A549 treated with Hydrocortisone at 1 μM for 4 hours (cell line): Measurements from ENCODE around the gene KBTBD4. TPM values are rescaled to one million over a fixed set of nuclear protein-coding genes. Genes with fewer than 3 reads are reported as not detected.

Experiments
- total RNA-seq: library from RNA; stranded (reverse); fragments of 200-300 nt; extraction: Qiagen RNA extraction; gene quantifications from 5 replicates; pipeline ENCODE4 v1.2.3, GENCODE V29; 2022

KBTBD4 gene
- total RNA-seq = 17.8 to 23.1 TPM (median 18.3 TPM) in 5 replicates

GRCh38 chr11:47578524-47579494 lies at the start of gene KBTBD4, which contains the start of gene NDUFS3:
Gene KBTBD4, minus strand, starts transcription at chr11:47578970. Its CDS starts 19 bp downstream, at chr11:47578951.
Gene NDUFS3, plus strand, starts transcription at chr11:47579074. Its CDS starts 18 bp downstream, at chr11:47579092.

GRCh38 chr11:47593934-47594855 lies 15.4 kb upstream of the KBTBD4 start, which contains the start of gene C1QTNF4:
Gene C1QTNF4, minus strand, starts transcription at chr11:47594411. Its CDS starts 3,601 bp downstream, at chr11:47590810.

GRCh38 chr11:47586098-47586855 lies 7.5 kb upstream of the KBTBD4 start, which contains the start of gene FAM180B:
Gene FAM180B, plus strand, starts transcription at chr11:47586678. Its CDS starts 91 bp downstream, at chr11:47586769.

GRCh38 chr11:47565340-47566148 lies 13.2 kb downstream of the KBTBD4 start, which contains the start of gene PTPMT1:
Gene PTPMT1, plus strand, starts transcription at chr11:47565599. Its CDS starts 24 bp downstream, at chr11:47565623.

GRCh38 chr11:47552566-47553405 lies 26.0 kb downstream of the KBTBD4 start, which contains the start of gene CELF1:
Gene CELF1, minus strand, starts transcription at chr11:47553132. Its CDS starts 53,609 bp downstream, at chr11:47499523.

Other genes with a start within 250 kb of the KBTBD4 start
- 0.06 to 0.07 TPM (median 0.06 TPM) in 4 of 5 replicates, not detected in the other for gene MYBPC3, start 226.3 kb downstream of the KBTBD4 start, total RNA-seq
- gene SPI1, start 200.4 kb downstream of the KBTBD4 start, total RNA-seq = 0.08 to 0.20 TPM (median 0.14 TPM) in 3 of 5 replicates, not detected in the others
- 48.2 to 63.7 TPM (median 53.8 TPM) in 5 replicates for gene SLC39A13, start 170.4 kb downstream of the KBTBD4 start, total RNA-seq
- gene PSMC3, start 152.5 kb downstream of the KBTBD4 start, total RNA-seq = 185 to 242 TPM (median 190 TPM) in 5 replicates
- 0.09 to 0.24 TPM (median 0.18 TPM) in 4 of 5 replicates, not detected in the other for gene RAPSN, start 129.8 kb downstream of the KBTBD4 start, total RNA-seq
- 46.4 to 55.3 TPM (median 46.8 TPM) in 5 replicates for gene CELF1, start 25.8 kb downstream of the KBTBD4 start, total RNA-seq
- gene PTPMT1, start 13.4 kb downstream of the KBTBD4 start, total RNA-seq = 52.6 to 77.9 TPM (median 76.2 TPM) in 5 replicates
- gene NDUFS3, start 104 bp upstream of the KBTBD4 start, total RNA-seq = 104 to 144 TPM (median 131 TPM) in 5 replicates
- gene FAM180B, start 7.7 kb upstream of the KBTBD4 start, total RNA-seq = not detected in 5 replicates
- gene C1QTNF4, start 15.4 kb upstream of the KBTBD4 start, total RNA-seq = 0.09 to 0.21 TPM in 2 of 5 replicates, not detected in the others
- gene MTCH2, start 63.6 kb upstream of the KBTBD4 start, total RNA-seq = 116 to 148 TPM (median 142 TPM) in 5 replicates
- 0.64 to 1.4 TPM (median 1.1 TPM) in 5 replicates for gene AGBL2, start 136.4 kb upstream of the KBTBD4 start, total RNA-seq
- gene FNBP4, start 188.4 kb upstream of the KBTBD4 start, total RNA-seq = 40.4 to 54.4 TPM (median 49.6 TPM) in 5 replicates